ENCODE measurements around the gene GRID2IP.

GRCh38 chr7:6508950-6509349 lies 42.3 kb downstream of the GRID2IP start:
- TF ChIP-seq POLR2A (IDR thresholded peaks at IDR 0.05) (no peak), CTCF (IDR thresholded peaks at IDR 0.05) (no peak)

Measured in sigmoid colon (tissue), 3 donors.